Spinal cord (tissue), 10 donors: ENCODE results near the gene MCCC1. TPM values are rescaled to one million over a fixed set of nuclear protein-coding genes. Genes with fewer than 3 reads are reported as not detected.
"Not testable (repeated sequence)": the region's sequence is repeated elsewhere in the genome, so short reads cannot be mapped to it uniquely, and the experiment has no call there.

Experiments used
- DNase-seq, 6 donors: peaks; one replicate each; pipeline versions ENCODE4 v3.0.0 to v3.0.0-alpha.2; 2013 to 2015; ENCODE audit warnings: low spot score in 6 of 6, low read depth in 4 of 6
- H3K27ac ChIP-seq: one replicate; pipeline ENCODE4 v1.5.1; 2013; ENCODE audit warnings: low read depth, low read length, control low read depth
- H3K27me3 ChIP-seq: one replicate; pipeline ENCODE4 v1.6.1; 2013; ENCODE audit warnings: low read length; ENCODE audit not compliant: control insufficient read depth, insufficient read depth
- H3K36me3 ChIP-seq: one replicate; pipeline ENCODE4 v1.6.1; 2013; ENCODE audit warnings: low read length; ENCODE audit not compliant: control insufficient read depth, insufficient read depth
- H3K4me1 ChIP-seq: one replicate; pipeline ENCODE4 v1.6.1; 2013; ENCODE audit warnings: low read length; ENCODE audit not compliant: control insufficient read depth, insufficient read depth
- H3K4me3 ChIP-seq: one replicate; pipeline ENCODE4 v1.5.1; 2013; ENCODE audit warnings: low read depth, low read length, control low read depth
- H3K9me3 ChIP-seq: one replicate; pipeline ENCODE4 v1.6.1; 2013; ENCODE audit warnings: low read length; ENCODE audit not compliant: control insufficient read depth, insufficient read depth
- WGBS: methylation state at CpG from one replicate; pipeline ENCODE4 v1.1.5; 2013; ENCODE audit warnings: missing lambda C conversion rate; ENCODE audit not compliant: insufficient coverage; 5-methylcytosine and 5-hydroxymethylcytosine counted together
- polyA plus RNA-seq, 2 donors: library from polyadenylated mRNA; unstranded; fragments of 120-200 nt; gene quantifications; one replicate each; pipeline ENCODE4 v1.2.1, GENCODE V29; 2013; ENCODE audit not compliant: insufficient read length in 2 of 2
- total RNA-seq, 2 donors: library from RNA; depleted of rRNA in 1 of 2; stranded (reverse); fragments of 120-200 nt in 1 of 2; fragments of >200 nt in 1 of 2; gene quantifications; one replicate each; pipeline versions ENCODE4 v1.2.3 to v1.2.4, GENCODE V29; 2013 to 2014
- donor health status: healthy.

Gene MCCC1
- total and polyA plus RNA-seq, 4 donors = 32.7 to 37.5 (median 35.8) TPM

GRCh38 chr3:183108001-183108449, 8.7 kb upstream of the MCCC1 start:
- no CpG with 5 or more reads among the region's 2 CpGs for WGBS
- H3K4me3 ChIP-seq = no peak overlapping the region

GRCh38 chr3:183107372-183107771, 8.1 kb upstream of the MCCC1 start:
- WGBS = 92% methylated on average over 2 of the region's 4 CpGs
- DNase-seq, H3K9me3 ChIP-seq, H3K4me1 ChIP-seq, H3K36me3 ChIP-seq, H3K27ac ChIP-seq, H3K4me3 ChIP-seq, H3K27me3 ChIP-seq: not testable (repeated sequence)

More at GRCh38 chr3:183108001-183108449, 8.7 kb upstream of the MCCC1 start:
- Histone ChIP-seq H3K27me3 (no peaks in the 10 kb centered on the region), H3K9me3 (no peaks in the 10 kb centered on the region), H3K27ac (no peak overlapping the region), H3K4me1 (no peaks in the 10 kb centered on the region), H3K36me3 (no peaks in the 10 kb centered on the region)
- no peak for DNase-seq

- no peaks in the 10 kb centered on the region for H3K36me3 ChIP-seq
- no peaks in the 10 kb centered on the region for H3K27me3 ChIP-seq
- H3K4me3 ChIP-seq = no peak overlapping the region
- no peaks in the 10 kb centered on the region for H3K9me3 ChIP-seq
- DNase-seq = no peak
- no peaks in the 10 kb centered on the region for H3K4me1 ChIP-seq
- H3K27ac ChIP-seq = no peak overlapping the region
- WGBS = no CpG with 5 or more reads among the region's 6 CpGs
These were observed 7.3 kb upstream of the MCCC1 start for GRCh38 chr3:183106635-183107034.

- 97% methylated on average over 27 of the region's 28 CpGs for WGBS
- H3K36me3 ChIP-seq = not testable (repeated sequence)
These were observed 4.7 kb upstream of the MCCC1 start for GRCh38 chr3:183103950-183104349.

GRCh38 chr3:183101040-183101439, 1.7 kb upstream of the MCCC1 start:
- H3K9me3 ChIP-seq, H3K27ac ChIP-seq, H3K4me1 ChIP-seq, H3K4me3 ChIP-seq, H3K36me3 ChIP-seq, DNase-seq, H3K27me3 ChIP-seq: not testable (repeated sequence)
- no CpG with 5 or more reads among the region's 24 CpGs for WGBS

More at GRCh38 chr3:183103950-183104349, 4.7 kb upstream of the MCCC1 start:
- H3K9me3 ChIP-seq, DNase-seq, H3K4me3 ChIP-seq, H3K27me3 ChIP-seq, H3K4me1 ChIP-seq, H3K27ac ChIP-seq: not testable (repeated sequence)

- Histone ChIP-seq H3K27ac (no peak overlapping the region), H3K4me3 (no peak overlapping the region), H3K27me3 (no peaks in the 10 kb centered on the region), H3K4me1 (peaks cover 5% of the 10 kb centered on the region), H3K36me3 (peaks cover 6% of the 10 kb centered on the region), H3K9me3 (no peaks in the 10 kb centered on the region)
- WGBS = no CpG with 5 or more reads among the region's 6 CpGs
- DNase-seq = no peak
These were observed 1.1 kb upstream of the MCCC1 start for GRCh38 chr3:183100376-183100775.

GRCh38 chr3:183099838-183100204, 525 bp upstream of the MCCC1 start:
- Histone ChIP-seq H3K36me3 (peaks cover 6% of the 10 kb centered on the region), H3K9me3 (no peaks in the 10 kb centered on the region), H3K27ac (peak overlapping the region; percentile 94), H3K4me1 (peaks cover 5% of the 10 kb centered on the region), H3K27me3 (no peaks in the 10 kb centered on the region), H3K4me3 (peak overlapping the region; percentile 97)
- DNase-seq = no peak
- 0% methylated on average over 1 of the region's 1 CpG for whole genome bisulfite sequencing

- Histone ChIP-seq H3K9me3 (no peaks in the 10 kb centered on the region), H3K36me3 (peaks cover 6% of the 10 kb centered on the region), H3K4me1 (peaks cover 5% of the 10 kb centered on the region), H3K27me3 (no peaks in the 10 kb centered on the region), H3K4me3 (peak overlapping the region; percentile 97), H3K27ac (peak overlapping the region; percentile 94)
- DNase-seq = no peak
- 6% methylated on average over 7 of the region's 8 CpGs for WGBS
These were observed 715 bp downstream of the MCCC1 start for GRCh38 chr3:183098536-183099025.

- no peaks in the 10 kb centered on the region for H3K27me3 ChIP-seq
- H3K9me3 ChIP-seq = no peaks in the 10 kb centered on the region
- no peak overlapping the region for H3K27ac ChIP-seq
- WGBS = 94% methylated on average over 3 of the region's 4 CpGs
- H3K36me3 ChIP-seq = peaks cover 18% of the 10 kb centered on the region
- no peak for DNase-seq
- peaks cover 5% of the 10 kb centered on the region for H3K4me1 ChIP-seq
- no peak overlapping the region for H3K4me3 ChIP-seq
These were observed 4.6 kb downstream of the MCCC1 start for GRCh38 chr3:183094711-183095110.

GRCh38 chr3:183092256-183092655, 7.0 kb downstream of the MCCC1 start:
- no peak overlapping the region for H3K27ac ChIP-seq
- H3K36me3 ChIP-seq = peaks cover 31% of the 10 kb centered on the region
- no peak for DNase-seq
- no peaks in the 10 kb centered on the region for H3K4me1 ChIP-seq
- no peaks in the 10 kb centered on the region for H3K27me3 ChIP-seq
- 100% methylated on average over 4 of the region's 8 CpGs for WGBS
- no peaks in the 10 kb centered on the region for H3K9me3 ChIP-seq
- no peak overlapping the region for H3K4me3 ChIP-seq
